Endothelial cell of umbilical vein (primary cell): ENCODE measurements around the gene PARP16.

Experiments
- CTCF ChIP-seq, 2 donors: IDR thresholded peaks; 1 replicate in 1 of 2; 2 replicates in 1 of 2; pipeline ENCODE4 v1.5.1; 2011; ENCODE audit warnings: low read length in 2 of 2, mild to moderate bottlenecking in 2 of 2, moderate library complexity in 2 of 2, control low read depth in 1 of 2, inconsistent platforms in 1 of 2, low read depth in 1 of 2; ENCODE audit not compliant: insufficient read depth in 1 of 2; ENCODE audit errors: extremely low read depth in 1 of 2
- EZH2 ChIP-seq: IDR thresholded peaks from 2 replicates; pipeline ENCODE4 v1.6.1; 2012; ENCODE audit warnings: borderline replicate concordance, low read depth, mild to moderate bottlenecking, moderate library complexity, low read length, inconsistent platforms; ENCODE audit not compliant: severe bottlenecking
- FOS ChIP-seq: IDR thresholded peaks from 2 replicates; pipeline ENCODE4 v1.6.1; 2011; ENCODE audit warnings: mild to moderate bottlenecking, low read length, moderate library complexity, borderline replicate concordance; ENCODE audit not compliant: insufficient read depth
- MAX ChIP-seq: IDR thresholded peaks from 2 replicates; pipeline ENCODE4 v1.6.1; 2011; ENCODE audit not compliant: insufficient read depth, insufficient read length
- MYC ChIP-seq: IDR thresholded peaks from one replicate; pipeline ENCODE4 v1.6.1; 2011; ENCODE audit warnings: mild to moderate bottlenecking, low read depth, low read length
- POLR2A ChIP-seq: IDR thresholded peaks from 2 replicates; pipeline ENCODE4 v1.6.1; 2012; ENCODE audit warnings: low read depth, mild to moderate bottlenecking, control low read depth, low read length
- POLR2AphosphoS5 ChIP-seq: IDR thresholded peaks from 2 replicates; pipeline ENCODE4 v1.6.1; 2012; ENCODE audit warnings: low read depth, mild to moderate bottlenecking, control low read depth, low read length, moderate library complexity; ENCODE audit not compliant: insufficient read depth

GRCh38 chr15:65226221-65226620, 60.5 kb downstream of the PARP16 start:
- no peak for TF ChIP-seq POLR2AphosphoS5
- no peak for TF ChIP-seq EZH2
- TF ChIP-seq MYC: no peak
- no peak for TF ChIP-seq CTCF (IDR thresholded peaks at IDR 0.05; ENCODE audit: extremely low read depth in 1 of 2, insufficient read depth in 1 of 2, low read depth in 1 of 2, low read length in 2 of 2)
- TF ChIP-seq MAX: no peak
- no peak for TF ChIP-seq FOS
- TF ChIP-seq POLR2A: no peak
